ENCODE data around the gene DDO. TPM values are rescaled to one million over a fixed set of nuclear protein-coding genes. Genes with fewer than 3 reads are reported as not detected.
A peak's percentile ranks its signal among the peaks of the same experiment; 100 is the strongest.

The DDO gene
- total and polyA plus RNA-seq, 2 of the 8 experiments (the other 6 are each of a cell fraction or from before 2014, with no cell fraction given), result not detected

GRCh38 chr6:110357664-110358552 lies 57.5 kb downstream of the DDO start, which contains the start of gene METTL24 (continued):
- TF ChIP-seq EZH2 (IDR thresholded peaks at IDR 0.05; ENCODE audit: low read depth, low read length, severe bottlenecking) (peak; percentile 58), CHD7 (IDR thresholded peaks at IDR 0.05; ENCODE audit: insufficient replicate concordance, low read length) (no peak), RAD21 (IDR thresholded peaks at IDR 0.05 in 1 of 2, conservative IDR thresholded peaks at IDR 0.05 in 1 of 2; ENCODE audit: low read depth in 2 of 2, low read length in 2 of 2) (peak in 1 of 2 experiments; percentile 3; a peak in 1 of 4 replicates), ASH2L (IDR thresholded peaks at IDR 0.05; ENCODE audit: low read length) (peak; percentile 53), BRCA1 (IDR thresholded peaks at IDR 0.05; ENCODE audit: low read depth, low read length) (no peak), SUZ12 (IDR thresholded peaks at IDR 0.05; ENCODE audit: low read length) (peak; percentile 66), USF2 (IDR thresholded peaks at IDR 0.05; ENCODE audit: low read length) (no peak)
